ENCODE data around the gene GPR158. TPM values are rescaled to one million over a fixed set of nuclear protein-coding genes. Genes with fewer than 3 reads are reported as not detected.
A peak's percentile ranks its signal among the peaks of the same experiment; 100 is the strongest.

GPR158 gene
- total RNA-seq, 1 donor from 2014 or later = under 0.01 TPM

DNA sequence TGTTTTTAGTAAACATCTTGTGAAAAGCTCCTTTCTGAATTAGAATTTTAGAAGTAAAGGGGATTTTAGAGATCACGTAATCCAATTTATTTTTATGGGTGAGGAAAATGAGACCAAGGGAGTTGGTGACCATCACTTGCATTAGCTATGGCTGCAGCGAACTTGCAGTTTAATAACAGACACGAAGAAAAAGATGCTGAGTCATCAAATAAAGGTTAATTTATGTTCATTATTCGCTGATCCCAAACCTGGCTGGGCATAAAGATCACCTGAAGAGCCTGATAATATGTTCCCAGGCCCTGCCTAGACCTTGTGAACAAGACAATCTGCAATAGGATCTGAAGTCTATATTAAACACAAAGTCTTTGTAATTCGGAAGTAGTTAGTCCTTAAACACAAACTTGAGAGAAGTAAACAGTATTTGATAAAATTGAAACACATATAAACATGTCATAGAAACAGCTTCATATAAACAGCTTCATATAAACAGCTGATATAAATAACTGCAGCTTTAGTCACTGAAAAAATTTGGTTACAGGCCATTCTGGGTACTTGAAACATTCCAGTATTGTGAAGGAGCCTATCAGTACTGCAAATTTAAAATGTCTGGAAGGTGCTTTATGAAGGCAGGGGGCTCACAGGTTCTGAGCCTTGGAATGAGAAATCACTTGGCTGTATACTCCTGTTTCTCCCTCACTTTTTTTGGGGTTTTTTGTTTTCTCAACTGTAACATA lies 16.5 kb downstream of the GPR158 start:
- DNase-seq (ENCODE audit: low read depth, low spot score) = no peak

DNA sequence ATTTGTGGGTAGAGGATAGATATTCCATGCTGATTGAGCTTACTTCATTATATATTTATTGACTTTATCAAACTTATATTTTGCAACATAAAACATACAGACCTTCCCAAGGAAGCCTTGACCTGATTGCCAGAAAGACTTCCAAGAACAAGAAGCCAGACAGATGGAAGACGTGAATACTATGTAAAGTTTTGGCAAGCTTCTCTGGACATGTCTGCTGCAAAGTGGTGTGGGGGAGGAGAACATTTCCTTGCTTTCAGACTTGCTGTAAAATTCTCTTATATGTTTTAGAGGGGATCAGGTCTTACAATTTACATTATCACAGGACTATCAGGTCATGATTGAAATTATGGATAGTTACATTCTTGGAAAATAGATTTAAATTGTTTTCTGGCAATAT lies 23.4 kb downstream of the GPR158 start:
- DNase-seq (ENCODE audit: low read depth, low spot score) = no peak

DNA sequence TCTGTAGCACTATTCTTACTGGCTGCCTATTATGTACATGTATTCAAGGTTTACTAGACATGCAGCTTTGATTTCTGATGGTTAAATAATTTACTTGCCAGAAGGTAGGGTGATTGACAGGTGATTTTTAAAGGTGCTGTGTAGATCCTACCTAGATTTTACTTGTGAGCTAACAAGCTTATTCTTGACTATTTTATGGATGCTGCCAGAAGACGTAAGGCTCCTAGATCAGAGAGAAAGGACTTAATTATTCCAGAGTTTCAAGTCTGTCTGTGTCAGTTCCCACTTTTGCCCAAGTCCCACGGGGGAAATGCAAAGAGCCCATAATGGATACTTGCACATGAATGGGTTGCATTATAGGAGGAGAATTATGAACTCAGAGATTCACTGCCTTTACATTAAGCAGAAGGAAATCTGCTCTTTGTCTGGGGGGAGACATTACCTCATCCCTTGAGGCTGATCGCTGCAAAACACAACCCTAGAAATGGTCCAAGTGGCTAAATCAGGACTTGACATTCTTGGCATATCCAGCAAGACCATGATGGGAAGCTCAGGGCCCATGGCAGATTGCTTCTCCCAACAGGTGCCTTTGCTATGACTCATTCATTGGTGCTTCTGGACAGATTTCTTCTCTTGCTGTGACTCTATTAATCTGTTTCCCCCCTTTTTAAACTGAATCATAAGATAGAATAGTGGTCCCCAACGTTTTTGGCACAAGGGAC lies 32.1 kb downstream of the GPR158 start:
- no peak for DNase-seq (ENCODE audit: low read depth, low spot score)

DNA sequence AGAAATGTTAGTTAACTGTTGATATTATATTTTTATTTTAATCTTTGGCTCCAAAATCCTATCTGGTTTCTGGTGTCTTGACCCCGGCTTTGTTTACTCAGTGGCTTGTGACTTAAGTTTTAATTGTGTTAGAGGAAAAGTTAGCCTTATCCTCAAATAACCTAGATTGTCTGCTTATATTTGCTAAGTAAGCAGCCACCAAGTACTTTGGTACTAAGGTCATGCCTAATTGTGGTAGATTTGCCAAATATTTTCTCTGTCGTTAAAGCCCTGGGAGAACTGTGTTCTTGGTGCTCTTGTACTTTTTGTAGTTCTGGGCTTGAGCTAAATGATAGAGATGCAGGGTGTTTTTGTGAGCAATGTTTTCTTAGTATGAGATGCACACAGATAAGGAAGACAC lies 34.8 kb downstream of the GPR158 start:
- DNase-seq (ENCODE audit: low read depth, low spot score) = no peak

DNA sequence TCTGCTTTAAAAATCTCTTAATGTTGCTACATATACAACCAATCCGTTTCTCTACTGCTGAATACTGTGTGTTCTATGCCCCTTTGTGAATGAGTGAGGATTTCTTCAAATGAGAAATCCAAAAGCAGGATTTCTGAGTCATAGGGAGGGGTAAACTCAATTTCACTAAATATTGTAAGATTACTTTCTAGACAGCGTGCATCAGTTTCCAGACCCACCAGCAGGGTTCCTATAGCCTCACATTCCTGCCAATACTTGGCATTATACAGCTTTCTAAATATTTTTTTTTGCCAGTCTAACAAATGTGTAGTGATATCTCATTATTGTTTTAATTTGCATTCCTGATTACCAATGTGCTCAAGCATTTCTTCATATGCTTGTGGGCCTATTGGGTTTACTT lies 35.5 kb downstream of the GPR158 start:
- DNase-seq (ENCODE audit: low read depth, low spot score) = no peak

DNA sequence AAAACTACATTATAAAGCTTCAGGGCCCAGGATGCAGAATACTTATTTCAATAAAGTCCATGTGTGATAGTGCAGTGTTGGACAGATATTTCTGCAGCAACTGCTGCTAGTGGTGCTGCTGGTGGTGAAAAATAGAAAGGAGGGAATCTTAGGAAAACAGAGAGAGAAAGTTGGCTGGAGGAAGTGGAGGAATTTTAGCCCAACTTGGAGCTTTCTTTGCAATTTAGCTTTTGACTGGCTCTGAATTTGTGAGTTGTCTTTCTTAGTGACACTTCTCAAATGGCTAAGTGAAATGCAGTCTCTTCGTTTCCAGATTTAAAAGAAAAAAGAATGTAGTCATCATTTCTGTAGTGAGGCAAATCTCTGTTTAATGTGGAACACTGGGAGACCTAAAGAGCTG lies 45.4 kb downstream of the GPR158 start:
- no peak for DNase-seq (ENCODE audit: low read depth, low spot score)

DNA sequence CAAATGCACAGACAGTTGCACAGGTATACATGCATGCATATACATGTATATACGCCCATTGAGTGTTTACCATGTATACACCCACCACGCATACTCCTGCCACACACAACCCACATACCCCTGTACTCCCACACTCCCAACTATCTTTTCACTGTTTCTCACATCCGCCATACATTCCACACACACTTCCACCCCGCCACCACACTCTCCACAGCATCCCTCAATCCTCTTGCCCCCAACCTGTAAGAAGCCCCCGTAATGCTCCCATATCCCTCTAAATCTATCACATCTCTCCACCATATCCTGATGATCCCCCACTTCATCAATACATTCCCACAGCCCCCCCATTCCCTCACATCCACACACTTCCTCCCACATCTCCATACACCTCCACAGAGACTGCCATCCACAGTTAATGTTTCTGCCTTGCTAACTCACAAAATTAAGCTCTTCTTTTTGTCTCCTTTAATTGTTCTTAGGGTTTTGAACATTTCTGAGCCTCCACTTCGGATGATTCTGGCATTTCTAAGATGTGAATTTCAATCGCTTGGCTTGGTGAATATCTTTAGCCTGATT lies 47.4 kb downstream of the GPR158 start:
- DNase-seq (ENCODE audit: low read depth, low spot score) = no peak

DNA sequence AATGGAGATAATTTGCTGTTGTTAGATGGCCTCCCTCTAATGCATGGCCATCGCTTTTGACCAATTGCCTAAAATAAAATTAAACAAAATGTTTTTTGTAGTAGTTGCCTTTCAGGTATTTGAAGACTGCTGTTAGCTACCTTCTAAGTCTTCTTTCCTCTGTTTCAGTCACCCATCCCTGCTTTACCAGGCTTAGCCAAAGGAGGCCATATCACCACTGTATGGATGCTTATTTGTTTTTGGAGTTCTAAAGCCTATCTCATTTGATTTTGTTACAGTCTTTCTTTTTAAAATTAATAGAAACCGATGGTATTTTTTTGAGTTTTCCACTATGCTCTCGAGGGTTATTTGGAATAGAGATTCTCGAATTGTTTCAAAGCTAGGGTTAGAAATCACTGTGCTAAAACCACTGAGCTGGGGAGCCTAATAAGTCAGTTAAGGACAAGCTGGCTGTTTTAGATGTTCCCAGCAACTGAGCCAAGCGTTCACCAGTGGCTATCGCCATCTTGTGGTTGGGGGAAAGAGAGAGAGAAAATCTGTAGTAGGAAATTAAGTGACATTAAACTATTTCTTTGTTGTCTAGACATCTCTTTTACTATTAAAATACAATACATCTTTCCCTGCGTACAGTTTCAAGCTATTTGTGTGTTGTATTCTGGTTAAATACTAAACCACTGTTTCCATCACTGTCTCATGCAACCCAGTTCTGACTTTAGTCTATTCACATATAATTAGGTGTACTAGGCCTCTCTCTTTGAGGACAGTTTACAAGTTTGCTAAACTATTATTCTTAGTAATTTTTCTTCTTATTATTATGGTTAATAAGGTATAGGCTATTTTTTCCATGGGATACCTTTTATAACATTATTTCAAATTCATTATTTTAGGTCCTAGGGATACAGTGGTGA lies 52.2 kb downstream of the GPR158 start:
- peak; percentile 4 for DNase-seq (ENCODE audit: low read depth, low spot score)

DNA sequence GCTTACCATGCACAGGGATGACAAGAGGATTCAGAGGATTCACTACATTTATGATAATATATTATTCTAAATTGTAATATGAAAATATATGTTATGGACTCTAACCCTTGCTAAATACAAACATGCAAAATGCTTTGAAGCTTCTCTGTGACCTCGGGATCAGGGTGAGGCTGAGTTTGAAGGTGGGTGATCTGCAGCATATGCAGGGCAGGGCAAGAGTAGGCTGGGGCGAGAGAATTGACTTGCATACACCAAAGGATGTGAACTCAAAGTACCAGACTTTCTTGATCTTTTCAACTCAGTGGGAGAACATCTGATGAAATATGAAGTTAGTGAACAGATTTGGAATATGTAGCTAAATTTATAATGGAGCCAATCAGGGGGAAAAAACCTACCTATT lies 57.0 kb downstream of the GPR158 start:
- DNase-seq (ENCODE audit: low read depth, low spot score) = no peak

DNA sequence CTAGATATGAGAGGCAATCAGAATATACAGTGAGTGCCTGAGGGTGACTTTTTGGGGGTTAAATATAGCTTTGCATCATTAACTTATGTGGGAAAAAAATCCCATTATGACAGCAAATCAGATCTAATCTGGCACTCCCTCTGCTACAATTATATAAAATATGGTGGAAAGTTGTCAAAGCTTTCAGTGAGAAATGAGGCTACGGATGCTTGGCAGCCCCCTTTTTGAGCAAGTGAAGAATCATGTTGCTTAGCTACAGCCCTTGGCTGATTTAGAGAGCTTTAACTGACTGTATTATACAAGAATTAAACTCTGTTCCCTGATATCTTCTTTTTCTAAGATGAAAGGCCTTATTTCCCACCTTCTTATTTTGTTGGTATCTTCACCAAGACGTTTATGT lies 57.4 kb downstream of the GPR158 start:
- DNase-seq (ENCODE audit: low read depth, low spot score) = no peak

DNA sequence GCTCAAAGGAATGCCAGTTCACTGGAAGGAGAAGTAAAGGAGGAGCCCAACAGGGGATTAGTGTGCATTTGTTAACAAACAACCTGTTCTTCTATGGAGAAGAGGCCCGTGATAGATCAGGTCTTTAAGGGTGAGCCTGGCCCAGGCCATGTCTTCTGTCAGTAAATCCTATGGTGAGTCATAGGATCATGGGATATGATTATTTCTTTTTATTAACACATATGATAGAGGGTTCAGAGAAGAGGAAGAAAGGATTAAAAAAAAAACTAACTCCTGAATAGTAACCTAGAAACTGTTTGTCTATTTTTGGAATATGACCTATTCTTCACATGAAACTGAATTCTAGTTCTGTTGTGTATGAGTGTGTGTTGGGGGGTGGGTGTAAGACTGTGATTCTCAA lies 70.4 kb downstream of the GPR158 start:
- DNase-seq (ENCODE audit: low read depth, low spot score) = no peak

DNA sequence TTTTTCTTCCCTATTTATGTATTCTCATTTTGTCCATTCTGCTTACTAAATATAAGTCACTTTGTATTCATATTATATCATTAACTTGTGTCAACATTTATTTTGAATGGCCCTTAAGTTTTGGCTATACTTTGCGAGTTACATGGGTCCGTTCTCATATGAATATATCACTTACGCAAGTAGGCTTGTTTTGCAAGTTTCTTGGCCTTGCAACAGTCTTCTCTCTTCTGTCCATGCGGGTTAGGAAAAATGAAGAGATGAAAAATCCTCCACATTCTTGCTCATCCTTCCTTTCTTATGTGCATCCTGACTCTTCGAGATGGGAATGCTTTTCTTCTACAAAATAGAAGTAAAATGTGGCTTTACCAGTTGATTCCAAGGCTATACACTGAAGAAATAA lies 82.8 kb downstream of the GPR158 start:
- DNase-seq (ENCODE audit: low read depth, low spot score) = no peak

DNA sequence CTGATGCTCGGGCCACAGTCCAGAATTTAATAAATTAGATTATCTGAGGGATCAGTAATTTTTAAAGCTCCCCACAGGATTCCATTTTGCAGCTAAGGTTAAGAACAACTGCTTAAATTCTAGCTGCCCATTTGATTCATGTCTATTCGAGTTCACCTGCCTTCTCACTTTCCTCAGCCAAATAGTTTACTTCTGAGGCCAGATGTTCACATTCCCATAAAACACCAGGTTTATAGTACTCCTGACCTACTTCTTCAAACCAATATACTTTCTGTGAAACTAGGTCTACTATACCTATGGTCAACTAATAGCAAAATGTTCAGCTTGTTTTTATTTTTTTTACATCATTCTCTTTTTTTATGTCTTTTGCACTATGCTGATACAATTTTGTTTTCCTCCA lies 86.3 kb downstream of the GPR158 start:
- DNase-seq (ENCODE audit: low read depth, low spot score) = no peak

DNA sequence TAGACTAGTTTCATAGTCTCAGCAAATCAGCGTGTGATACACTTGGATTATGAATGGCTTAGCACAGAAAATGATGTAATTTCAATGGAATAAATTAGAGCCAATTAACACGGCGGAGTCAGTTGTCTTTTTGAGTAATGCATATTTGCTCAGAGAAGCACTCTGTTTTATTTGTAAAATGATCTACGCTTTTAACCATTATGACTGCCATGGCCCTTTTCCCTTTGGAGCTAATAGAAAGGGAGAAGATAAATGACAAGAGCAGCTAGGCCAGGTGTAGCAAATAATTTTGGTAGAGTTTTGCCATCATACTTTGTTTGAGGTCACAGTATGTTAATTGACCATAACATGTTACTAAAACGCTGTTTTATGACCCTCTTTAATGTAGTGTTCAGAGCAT lies 86.8 kb downstream of the GPR158 start:
- no peak for DNase-seq (ENCODE audit: low read depth, low spot score)

DNA sequence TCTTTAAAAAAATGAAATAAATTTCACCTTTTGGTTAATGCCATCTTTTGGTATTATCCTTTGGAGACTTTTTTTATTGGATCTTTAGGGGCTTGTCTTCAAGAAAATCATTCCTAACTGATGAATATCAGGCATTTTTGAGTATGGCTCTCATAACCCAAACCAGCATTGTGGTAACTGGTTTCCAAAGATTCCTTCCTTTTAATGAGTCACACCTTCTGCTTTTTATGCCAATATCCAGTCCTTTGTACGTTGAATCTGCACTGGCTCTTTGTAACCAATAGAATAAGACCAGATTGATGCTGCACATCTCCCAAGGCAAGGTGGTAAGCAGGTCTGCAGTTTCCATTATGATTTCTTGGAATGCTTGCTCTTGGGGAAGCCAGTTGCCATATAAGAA lies 89.1 kb downstream of the GPR158 start:
- DNase-seq (ENCODE audit: low read depth, low spot score) = no peak

DNA sequence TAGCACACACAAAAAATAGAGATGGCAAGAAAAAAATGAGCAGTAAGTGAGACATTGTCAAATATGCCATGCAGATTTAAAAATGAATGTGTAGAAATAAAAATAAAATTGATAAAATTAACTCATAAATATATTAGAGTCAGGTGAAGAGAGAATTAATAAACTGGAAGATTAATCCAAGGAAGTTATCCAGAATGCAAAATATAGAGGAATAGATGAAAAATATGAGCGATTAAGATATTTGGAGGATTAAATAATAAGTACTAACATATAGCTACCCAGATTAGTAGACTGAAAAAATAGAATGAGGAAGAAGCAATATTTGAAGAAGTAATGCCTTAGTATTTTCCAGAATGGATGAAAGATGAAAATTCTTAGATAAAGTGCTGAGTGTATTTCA lies 103.4 kb downstream of the GPR158 start:
- no peak for DNase-seq (ENCODE audit: low read depth, low spot score)

DNA sequence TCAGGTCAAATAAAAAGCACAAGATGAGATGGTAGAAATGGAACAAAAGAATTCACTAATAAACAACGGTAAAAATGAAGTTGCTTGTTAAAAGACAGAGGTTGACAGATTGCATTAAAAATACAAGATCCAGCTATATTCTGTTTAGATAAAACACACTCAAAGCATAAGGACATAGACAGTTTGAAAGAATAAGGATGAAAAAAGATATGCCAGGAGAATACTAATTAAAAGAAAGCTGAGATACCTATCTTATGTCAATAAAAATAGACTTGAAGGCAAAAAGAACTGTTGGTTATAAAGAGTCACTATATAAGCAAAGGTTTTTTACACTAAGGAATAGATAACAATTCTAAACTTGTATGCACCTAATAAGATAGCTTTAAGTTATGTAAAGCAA lies 105.3 kb downstream of the GPR158 start:
- DNase-seq (ENCODE audit: low read depth, low spot score) = no peak

DNA sequence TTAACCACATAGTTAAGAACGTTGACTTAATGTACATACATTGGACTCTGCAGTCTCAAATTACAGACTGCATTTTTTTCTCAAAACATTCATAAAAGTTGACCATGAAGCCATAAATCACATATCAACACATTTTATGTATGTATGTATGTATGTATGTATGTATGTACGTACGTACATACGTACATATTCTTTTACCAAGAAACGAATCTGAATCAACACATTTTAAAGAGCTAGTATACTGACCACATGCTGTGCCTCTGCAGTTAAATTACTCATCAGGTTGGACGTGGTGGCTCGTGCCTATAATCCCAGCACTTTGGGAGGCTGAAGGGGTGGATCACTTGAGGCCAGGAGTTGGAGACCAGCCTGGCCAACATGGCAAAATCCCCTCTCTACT lies 105.8 kb downstream of the GPR158 start:
- DNase-seq (ENCODE audit: low read depth, low spot score) = no peak

DNA sequence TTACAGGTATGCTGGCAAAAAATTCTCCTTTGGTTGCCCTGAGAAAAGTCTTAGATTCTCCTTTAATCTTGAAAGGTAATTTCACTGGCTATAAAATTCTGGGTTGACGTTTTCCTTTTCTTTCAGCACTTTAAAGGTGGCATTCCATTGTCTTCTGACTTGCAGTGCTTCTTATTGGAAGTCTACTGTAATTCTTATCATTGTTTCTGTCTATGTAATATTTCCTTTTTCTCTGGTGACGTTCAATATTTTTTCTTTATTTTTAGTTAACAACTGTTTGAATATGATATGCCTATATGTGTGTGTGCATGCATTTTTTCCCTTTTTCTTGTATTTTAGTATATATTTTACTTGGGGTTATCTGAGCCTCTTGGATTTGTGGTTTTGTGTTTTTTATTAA lies 111.0 kb downstream of the GPR158 start:
- DNase-seq (ENCODE audit: low read depth, low spot score) = no peak

DNA sequence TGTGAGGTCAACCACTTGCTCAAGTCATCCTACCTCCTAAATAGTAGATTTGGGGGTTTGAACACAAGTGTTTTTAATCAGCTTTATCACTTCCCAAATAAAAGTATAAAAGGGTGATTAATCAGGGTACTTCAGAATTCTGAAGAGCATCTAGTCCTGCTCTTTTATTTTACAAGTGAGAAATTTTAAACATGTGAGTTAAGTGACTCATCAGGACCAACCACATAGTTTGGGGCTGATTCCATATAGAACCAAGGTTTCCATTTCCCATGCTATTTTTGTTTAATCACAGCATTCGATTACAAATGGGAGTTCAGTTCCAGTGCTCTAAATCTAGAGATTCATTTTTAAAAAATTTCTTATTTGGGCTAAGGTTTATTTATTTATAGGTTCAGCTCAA lies 113.4 kb downstream of the GPR158 start:
- DNase-seq (ENCODE audit: low read depth, low spot score) = no peak

DNA sequence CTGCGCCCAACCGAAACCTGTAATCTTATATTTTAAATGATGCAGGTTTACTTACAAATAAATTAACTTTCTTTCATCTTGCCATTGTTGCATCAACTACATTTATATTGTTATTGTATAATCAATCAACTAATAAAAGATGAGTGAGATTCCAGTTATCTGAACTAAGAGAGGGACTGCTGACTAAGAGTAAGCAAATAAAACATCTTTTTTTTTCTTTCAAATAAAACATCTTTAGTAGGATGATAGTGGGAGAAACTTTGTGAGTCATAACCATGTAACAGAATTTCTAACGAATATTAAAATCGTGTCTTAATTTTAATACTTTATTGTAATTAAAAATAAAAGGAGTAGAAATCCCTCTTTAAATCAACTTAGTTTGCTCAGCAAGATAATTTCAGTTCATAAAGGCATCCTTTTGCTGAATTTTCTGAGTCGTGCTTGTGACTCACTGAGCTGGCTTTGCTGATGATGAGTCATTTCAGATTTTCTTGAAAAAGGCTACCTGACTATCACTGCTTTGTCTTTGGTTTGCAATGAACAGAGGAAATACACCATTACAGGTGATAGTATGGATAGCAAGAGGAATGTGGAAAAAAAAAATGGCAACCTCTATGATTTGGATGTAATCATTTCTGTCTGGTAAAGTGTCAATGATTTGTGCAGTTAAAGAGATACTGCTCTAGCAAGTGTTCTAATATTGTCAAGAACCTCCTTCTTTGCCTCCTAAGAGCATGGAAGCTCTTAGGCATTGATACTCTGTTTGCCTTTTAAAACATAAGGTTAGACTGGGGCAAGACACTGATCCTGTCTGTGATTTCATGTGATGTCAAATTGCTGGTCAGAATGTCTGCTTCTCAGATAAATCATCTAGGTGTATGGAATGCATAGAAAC lies 119.5 kb downstream of the GPR158 start:
- no peak for DNase-seq (ENCODE audit: low read depth, low spot score)
